Astrocyte (in vitro differentiated cells and primary cell): ENCODE data around the gene EPHB2.

ENCODE experiments used
- EZH2 ChIP-seq: IDR thresholded peaks from 2 replicates; pipeline ENCODE4 v1.6.1; 2012; ENCODE audit warnings: mild to moderate bottlenecking, low read length, inconsistent platforms; ENCODE audit not compliant: insufficient read depth
- TF ChIP-seq, protein P1 (sequence below): IDR thresholded peaks from 2 replicates; pipeline ENCODE4 v1.5.1; 2011; ENCODE audit warnings: low read depth, mild to moderate bottlenecking, inconsistent platforms, low read length, moderate library complexity; ENCODE audit not compliant: insufficient read depth

DNA sequence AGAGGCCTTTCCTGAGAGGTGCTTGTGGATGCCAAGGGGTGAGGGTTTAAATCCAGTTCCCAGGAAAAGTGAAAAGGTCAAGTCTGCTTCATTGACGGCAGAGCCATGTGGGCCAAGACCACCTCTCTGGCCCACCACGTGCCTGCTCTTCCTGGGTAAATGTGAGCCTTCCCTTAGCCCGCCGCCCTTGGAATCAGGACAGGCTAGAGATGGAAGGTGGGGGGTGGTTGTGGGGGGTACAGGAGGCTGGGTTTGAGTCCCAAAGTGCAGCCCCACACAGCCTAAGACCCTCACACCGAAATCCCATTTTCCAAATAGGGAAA is 104.4 kb downstream of the EPHB2 start:
- TF ChIP-seq, protein P1, sequence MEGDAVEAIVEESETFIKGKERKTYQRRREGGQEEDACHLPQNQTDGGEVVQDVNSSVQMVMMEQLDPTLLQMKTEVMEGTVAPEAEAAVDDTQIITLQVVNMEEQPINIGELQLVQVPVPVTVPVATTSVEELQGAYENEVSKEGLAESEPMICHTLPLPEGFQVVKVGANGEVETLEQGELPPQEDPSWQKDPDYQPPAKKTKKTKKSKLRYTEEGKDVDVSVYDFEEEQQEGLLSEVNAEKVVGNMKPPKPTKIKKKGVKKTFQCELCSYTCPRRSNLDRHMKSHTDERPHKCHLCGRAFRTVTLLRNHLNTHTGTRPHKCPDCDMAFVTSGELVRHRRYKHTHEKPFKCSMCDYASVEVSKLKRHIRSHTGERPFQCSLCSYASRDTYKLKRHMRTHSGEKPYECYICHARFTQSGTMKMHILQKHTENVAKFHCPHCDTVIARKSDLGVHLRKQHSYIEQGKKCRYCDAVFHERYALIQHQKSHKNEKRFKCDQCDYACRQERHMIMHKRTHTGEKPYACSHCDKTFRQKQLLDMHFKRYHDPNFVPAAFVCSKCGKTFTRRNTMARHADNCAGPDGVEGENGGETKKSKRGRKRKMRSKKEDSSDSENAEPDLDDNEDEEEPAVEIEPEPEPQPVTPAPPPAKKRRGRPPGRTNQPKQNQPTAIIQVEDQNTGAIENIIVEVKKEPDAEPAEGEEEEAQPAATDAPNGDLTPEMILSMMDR, result no peak
- TF ChIP-seq EZH2, result no peak
